Muscle of back (tissue), 13 donors: Measurements from ENCODE around the gene FBXW9. TPM values are rescaled to one million over a fixed set of nuclear protein-coding genes. Genes with fewer than 3 reads are reported as not detected.
"Not testable (repeated sequence)": the region's sequence is repeated elsewhere in the genome, so short reads cannot be mapped to it uniquely, and the experiment has no call there.

Source experiments
- DNase-seq, 3 donors: peaks; one replicate each; pipeline versions ENCODE4 v3.0.0 to v3.0.0-alpha.2; 2013
- long read RNA-seq, 9 donors: transcript quantifications; one replicate each; lab custom pipeline, GENCODE V29; 2026
- polyA plus RNA-seq, 10 donors: library from polyadenylated mRNA; unstranded; fragments of 120-200 nt; gene quantifications; one replicate each; pipeline ENCODE4 v1.2.1, GENCODE V29; 2013; ENCODE audit not compliant: insufficient read length in 10 of 10

FBXW9 gene
- polyA plus RNA-seq = 1 to 10 TPM; 2.5 to 6.3 (median 4.1) TPM
- long read RNA-seq, donor 1 = 0 reads
- long read RNA-seq, donor 2, partial matches to known transcripts = 0 of 2 reads
- long read RNA-seq, donor 2, other reads (novel, unspliced or antisense) = 0 of 2 reads
- long read RNA-seq, donor 3 = 0 reads
- long read RNA-seq, donor 4, partial matches to known transcripts = 0 of 2 reads
- long read RNA-seq, donor 4, other reads (novel, unspliced or antisense) = 0 of 2 reads
- long read RNA-seq, donor 5, partial matches to known transcripts = 0 of 2 reads
- long read RNA-seq, donor 5, other reads (novel, unspliced or antisense) = 0 of 2 reads
- long read RNA-seq, donor 6, partial matches to known transcripts = 0 of 3 reads
- long read RNA-seq, donor 6, other reads (novel, unspliced or antisense) = 0 of 3 reads
- long read RNA-seq, donor 7, transcript FBXW9-201 (10 exons, 1,738 nt) = major isoform, 5 of 5 reads
- long read RNA-seq, donor 7, partial matches to known transcripts = 0 of 5 reads
- long read RNA-seq, donor 7, other reads (novel, unspliced or antisense) = 0 of 5 reads
- long read RNA-seq, donor 8, partial matches to known transcripts = 0 of 1 reads
- long read RNA-seq, donor 8, other reads (novel, unspliced or antisense) = 0 of 1 reads
- long read RNA-seq, donor 9 = 0 reads

DNA sequence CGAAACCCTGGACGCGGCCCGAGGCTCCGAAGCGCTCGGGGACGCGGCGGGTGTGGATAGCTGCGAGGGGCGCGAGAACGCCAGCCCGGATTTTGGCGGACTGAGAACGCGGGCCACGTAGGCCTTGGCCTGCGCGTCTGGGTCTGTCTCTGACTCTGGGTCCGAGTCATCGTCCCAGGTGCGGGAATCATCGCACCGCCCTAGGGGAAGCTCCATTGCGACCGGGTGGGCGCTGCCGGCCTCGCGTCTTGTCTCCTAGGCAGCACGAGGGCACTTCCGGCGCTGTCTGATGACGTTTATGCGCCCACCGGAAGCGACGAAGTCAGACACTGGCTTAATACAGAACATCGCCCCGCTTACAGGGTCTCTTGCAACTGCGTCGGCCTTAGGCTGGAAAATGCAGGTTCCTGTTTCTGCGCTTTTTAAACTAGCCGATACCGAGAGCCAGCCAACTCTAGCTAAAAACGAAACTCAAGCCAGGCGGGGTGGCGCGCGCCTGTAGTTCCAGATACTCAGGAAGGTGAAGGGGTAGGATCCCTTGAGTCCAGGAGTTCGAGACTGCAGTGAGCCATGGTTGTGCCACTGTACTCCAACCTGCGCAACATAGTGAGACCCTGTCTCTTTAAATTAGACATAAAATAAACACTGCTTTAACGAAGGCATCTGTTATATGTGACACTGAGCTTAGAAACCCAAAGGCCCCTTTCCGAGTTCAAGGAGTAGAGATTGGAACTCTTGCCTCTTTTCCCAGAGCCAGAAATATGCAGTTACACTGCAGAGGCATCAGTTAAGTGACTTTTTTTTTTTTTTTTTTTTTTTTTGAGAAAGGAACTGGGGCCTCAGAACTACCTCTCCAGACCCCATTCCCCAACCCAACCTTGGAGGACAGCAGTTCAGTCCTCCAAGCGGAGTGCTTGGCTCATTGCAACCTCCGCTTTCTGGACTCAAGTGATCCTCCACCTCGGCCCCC is at the start of gene FBXW9:
FBXW9 (minus strand) TSS at position 266 of the 970 bp plus-strand sequence; CDS start at position 216, 50 bp downstream.
- peak; percentile 95 to 98 (median 97) for DNase-seq

DNA sequence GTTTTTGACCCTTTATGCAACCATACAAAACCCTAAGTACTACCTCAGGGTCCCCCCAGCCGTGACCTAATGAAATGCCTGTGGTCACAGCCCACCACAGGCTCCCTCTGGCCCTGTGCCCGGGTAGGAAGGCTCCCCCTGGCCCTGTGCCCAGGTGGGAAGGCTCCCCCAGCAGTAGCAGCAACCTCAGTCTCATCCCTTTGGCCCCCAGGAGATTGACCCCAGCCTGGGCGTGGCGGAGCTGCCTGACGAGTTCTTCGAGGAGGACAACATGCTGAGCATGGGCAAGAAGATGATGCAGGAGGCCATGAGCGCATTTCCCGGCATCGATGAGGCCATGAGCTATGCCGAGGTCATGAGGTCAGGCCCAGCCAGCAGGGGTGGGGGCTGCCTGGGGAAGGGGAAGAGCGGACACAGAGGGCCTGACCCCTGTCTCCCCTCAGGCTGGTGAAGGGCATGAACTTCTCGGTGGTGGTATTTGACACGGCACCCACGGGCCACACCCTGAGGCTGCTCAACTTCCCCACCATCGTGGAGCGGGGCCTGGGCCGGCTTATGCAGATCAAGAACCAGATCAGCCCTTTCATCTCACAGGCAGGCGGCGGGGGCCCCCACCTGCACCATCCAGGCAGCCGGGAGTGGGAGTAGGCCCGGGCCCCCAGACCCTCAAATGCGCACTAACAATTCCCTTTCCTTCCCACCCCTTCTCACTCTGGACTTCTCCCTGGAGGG is 48.9 kb upstream of the FBXW9 start:
- no peak for DNase-seq

DNA sequence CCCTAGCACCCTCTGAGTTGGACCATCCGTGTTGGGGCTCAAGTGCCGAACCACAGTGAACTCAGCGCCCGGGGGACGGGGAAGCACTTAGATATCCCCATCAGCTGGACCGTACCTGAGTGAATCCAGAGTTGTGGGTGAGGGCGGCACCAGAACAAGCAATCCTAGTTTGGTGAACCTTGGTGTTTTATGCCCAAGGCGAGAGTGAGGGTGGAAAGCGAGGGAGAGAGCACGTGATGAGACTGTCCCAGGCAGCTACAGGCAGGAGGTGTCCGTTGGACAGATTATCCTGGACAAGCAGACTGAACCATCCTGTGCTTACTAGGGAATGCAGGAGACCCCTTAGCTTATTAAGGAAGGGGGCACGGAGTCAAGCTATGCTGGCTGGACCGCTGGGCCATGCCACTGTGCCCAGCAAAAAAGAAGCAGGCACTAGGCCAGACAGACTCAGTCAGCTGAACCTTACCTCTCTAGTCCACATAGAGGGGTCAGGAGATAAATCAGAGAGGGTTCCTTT is 41.5 kb upstream of the FBXW9 start:
- DNase-seq = no peak

DNA sequence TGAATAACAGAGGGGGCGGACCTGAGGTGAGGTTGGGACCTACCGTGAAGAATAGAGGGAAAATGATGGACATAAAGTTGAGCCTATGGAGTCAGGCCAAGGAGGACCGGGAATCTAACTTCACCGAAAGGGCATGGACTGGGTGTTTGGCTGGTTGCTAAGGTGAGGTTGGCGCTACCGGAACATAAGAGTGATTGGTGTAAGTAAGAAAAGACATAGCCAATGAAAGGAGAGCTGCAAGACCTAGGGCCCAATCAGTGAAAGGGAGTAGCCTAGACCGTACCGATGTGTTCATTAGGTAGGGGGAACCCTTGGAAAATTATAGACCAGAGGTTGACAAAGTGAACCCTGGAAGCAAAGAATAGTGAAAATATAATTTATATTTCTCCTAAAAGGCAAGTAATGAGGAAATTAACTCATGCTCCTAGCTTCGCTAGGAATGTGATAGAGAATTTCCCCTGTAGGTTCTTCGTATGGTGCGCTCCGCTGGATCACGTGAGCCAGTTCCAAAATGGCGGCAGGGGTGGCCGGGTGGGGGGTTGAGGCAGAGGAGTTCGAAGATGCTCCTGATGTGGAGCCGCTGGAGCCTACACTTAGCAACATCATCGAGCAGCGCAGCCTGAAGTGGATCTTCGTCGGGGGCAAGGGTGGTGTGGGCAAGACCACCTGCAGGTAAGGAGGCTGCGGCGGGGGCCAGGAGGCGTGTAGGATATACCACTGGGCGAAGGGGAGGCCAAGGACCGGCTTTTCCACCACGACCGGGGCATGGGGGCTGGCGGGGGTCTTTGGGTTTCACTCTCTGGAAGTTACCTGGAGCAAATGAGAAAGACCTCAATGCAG is 40.8 kb upstream of the FBXW9 start, which contains the start of gene GET3:
GET3 (plus strand) TSS at position 503 of the 840 bp plus-strand sequence; CDS start at position 512, 9 bp downstream.
- peak; percentile 95 to 100 (median 98) for DNase-seq

DNA sequence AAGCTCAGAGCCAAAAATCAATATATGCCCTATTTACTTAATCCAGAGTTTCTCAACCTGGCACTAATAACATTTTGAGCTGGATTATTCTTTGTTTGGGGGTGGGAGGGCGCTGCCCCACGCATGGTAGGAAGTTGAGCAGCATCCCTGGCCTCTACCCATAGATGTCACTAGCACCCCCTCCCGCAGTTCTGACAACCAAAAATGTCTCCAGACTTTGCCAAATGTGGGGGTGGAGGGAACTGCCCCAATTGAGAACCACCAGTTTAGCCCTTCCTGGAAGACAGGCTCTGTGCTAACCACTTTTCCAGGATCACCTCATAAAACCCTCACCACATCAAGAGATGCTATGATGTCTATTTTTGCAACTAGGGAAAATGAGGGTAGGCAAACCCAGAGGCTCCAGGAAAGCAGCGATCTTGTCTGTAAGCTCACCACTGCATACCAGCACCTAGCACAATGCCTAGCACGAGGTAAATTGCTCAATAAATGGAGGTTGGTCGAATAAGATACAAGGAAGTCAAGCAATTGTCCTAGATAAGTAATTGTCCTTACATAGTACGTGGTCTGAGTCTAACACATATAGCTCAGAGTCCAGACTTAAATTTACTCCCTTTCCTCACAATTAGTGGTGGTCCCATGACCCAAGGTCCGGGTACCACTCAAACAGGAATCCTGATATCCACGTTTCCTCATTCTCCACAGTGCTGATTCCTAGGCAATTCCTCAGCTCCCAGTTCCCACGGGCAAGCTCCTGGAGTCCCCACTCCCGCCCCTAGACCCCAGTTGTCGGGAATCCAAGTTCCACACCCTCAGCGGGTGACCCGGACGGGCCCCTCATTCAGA is 37.2 kb upstream of the FBXW9 start:
- DNase-seq = peak in 1 of 3 donors; percentile 55

DNA sequence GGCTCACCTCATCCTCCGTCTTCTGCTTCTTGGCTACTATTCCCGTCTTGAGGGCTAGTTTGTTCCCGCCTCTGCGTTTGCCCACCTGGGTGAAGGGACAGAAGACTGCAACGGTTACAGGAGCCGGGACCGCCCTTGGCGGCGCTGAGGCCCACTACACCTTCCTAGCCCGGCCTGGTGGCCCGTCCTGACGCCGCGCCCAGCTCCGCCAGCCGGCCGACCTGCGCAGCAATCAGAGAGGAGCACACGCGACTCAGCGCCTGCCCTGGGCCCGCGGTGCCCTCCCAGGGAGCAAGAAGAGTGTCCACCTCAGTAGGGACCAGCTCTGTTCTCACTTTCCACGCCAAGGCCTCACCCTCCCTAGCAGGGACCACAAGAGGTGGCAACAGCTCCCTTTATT is 34.9 kb upstream of the FBXW9 start:
- no peak for DNase-seq

DNA sequence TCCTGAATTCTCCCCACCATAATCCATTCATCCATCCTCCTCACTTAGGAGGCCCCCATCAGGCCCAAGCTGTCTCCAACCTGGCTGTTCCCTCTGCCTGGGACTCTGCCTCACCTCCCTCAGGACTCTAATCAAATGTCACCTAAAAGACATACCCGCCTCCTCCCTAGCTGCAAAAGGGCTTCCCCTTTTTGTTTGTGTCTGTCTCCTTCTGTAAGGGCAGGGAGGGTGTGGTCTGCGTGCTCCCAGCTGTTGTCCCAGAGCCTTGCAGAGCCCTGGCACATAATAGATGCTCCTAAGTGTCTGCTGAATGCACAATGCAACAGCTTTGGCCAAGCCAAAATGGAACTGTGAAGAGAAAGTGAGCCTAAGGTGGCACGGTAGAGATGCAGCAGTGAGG is 33.6 kb upstream of the FBXW9 start:
- DNase-seq = no peak

DNA sequence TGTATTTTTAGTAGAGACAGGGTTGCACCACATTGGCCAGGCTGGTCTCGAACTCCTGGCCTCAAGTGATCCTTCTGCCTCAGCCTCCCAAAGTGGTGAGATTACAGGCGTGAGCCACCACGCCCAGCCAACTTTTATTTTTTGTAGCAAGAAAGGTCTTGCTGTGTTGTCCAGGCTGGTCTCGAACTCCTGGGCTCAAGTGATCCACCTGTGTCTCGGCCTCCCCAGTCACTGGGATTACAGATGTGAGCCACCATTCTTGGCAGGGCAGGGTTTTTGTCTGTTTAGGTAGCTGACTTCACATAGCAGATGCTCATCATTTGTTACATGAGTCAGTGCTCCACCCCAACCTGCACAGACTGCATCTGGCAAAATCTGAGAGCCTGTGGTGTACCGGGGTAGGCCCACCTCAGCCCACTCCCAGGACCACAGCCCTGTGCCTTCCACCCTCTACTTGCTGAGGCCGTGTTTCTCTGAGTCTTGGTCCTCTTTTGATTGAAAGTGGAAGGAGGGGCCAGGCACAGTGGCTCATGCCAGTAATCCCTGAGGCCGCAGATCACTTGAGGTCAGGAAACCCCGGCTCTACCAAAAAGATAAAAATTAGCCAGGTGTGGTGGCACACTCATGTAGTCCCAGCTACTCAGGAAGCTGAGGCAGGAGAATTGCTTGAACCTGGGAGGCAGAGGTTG is 31.5 kb upstream of the FBXW9 start:
- DNase-seq = no peak

DNA sequence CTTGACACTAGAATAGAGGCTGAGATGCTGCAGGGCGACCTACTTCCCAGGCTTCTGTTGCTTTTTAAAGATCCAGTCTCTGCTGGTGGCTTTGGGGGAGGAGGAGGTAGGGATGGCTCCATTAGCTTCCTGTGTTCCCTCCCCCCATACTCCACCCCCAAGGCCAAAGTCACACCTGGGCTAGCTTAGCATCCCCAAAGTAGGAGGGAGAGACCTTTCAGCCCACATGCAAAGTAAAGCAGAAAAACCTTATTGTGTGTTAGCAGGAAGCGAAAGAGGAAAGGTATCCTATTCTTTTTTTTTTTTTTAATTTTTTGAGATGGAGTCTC is 30.5 kb upstream of the FBXW9 start:
- no peak for DNase-seq

DNA sequence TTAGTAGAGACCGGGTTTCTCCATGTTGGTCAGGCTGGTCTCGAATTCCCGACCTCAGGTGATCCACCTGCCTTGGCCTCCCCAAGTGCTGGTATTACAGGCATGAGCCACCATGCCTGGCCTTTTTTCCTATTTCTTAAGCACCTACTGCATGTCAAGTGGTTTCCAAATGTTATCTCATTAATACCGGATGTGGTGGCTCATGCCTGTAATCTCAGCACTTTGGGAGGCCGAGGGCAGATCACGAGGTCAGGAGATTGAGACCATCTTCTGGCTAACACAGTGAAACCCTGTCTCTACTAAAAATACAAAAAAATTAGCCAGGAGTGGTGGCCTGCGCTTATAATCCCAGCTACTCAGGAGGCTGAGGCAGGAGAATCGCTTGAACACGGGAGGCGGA is 29.2 kb upstream of the FBXW9 start:
- not testable (repeated sequence) for DNase-seq

DNA sequence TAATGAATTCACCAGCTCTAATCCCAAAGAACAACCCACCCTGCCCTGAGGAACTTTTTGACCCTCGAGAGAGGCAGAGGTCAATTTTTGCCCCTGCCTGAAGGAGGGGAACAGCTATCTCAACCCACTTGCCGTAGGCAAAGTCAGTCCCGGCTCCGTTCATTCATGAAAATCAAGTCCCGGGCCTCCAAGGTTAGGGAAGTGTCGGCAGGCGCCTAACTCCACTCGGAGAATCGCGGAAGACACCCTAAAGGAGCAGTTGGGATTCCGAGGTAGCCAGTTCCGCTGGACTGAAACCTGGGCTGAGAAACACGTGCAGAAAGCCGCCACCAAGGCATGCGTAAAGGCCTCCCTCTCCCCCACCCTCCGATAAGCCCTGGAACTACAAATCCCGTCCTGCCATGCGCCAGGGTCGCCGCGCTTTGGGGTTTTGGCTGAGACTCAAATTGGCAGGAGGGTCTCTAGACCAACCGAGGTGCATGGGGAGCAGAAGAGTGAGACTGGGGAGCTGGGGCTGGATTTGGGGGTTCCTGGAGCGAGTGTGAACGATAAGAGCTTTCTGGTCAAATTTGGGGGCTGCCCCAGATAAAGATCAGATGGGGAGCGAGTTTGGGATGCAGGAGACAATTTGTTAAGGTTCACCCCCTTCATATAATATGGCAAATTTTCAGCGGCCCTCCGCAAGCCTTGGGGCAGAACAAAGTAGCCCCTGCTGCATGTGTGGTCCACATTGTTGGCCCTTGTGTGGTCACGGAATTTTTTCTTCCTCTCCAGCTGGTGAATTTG is 27.4 kb upstream of the FBXW9 start, which contains the start of gene TNPO2:
TNPO2 (minus strand) TSS at position 292 of the 786 bp plus-strand sequence. CDS start 2,955 bp downstream, outside the sequence.
- DNase-seq = peak in 2 of 3 donors; percentile 62 to 85

DNA sequence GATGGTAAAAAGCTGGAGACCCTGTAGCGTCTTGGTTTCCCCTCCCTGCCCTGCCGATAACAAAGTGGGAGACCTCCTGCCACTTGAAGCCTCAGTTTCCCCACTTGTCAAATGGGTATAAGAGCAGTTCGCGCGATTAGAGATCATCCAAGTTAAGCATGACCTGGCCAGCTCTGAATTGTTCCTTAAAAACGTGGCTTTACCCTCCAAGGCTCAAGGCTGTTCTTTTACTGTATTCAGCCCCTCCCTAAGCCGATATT is 26.9 kb upstream of the FBXW9 start:
- DNase-seq = no peak

DNA sequence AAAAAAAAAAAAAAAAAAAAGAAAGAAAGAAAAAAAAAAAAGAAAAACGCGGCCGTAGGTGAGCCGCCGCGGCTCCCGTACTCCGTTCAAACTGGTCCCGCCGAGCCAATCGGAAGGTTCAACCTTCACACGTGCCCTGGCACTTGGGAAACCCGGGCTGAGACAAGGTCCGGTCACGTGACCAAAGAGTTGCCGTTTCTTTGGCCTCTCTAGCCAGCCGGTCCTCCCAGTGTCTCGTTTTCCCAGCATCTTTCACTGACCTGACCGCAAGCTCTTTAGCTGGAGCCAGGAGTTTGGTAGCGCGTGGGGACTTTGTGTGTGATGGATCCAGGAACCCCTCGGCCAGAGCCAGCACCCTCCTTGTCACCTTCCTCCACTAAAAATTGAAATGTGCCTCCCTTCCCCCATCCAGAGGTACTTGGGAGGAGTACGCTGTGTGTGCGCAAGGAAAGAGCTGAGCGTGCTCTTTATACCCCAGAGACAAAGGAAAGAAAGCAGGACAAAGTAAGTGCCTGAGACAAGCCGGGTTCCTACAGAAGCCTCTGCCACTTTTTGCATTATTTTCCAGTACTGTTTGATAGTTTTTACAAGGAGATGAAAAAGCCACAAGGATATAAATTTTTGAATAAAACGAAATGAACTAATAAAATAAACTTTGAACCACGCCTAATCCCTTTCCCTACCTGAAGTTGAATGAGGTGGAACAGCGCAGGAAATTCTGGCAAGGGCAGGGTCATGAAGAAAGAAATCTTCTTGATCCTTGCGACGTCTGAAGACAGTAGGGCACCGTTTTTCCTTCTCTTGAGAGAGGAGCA is 26.3 kb upstream of the FBXW9 start:
- peak; percentile 98 to 99 (median 99) for DNase-seq

DNA sequence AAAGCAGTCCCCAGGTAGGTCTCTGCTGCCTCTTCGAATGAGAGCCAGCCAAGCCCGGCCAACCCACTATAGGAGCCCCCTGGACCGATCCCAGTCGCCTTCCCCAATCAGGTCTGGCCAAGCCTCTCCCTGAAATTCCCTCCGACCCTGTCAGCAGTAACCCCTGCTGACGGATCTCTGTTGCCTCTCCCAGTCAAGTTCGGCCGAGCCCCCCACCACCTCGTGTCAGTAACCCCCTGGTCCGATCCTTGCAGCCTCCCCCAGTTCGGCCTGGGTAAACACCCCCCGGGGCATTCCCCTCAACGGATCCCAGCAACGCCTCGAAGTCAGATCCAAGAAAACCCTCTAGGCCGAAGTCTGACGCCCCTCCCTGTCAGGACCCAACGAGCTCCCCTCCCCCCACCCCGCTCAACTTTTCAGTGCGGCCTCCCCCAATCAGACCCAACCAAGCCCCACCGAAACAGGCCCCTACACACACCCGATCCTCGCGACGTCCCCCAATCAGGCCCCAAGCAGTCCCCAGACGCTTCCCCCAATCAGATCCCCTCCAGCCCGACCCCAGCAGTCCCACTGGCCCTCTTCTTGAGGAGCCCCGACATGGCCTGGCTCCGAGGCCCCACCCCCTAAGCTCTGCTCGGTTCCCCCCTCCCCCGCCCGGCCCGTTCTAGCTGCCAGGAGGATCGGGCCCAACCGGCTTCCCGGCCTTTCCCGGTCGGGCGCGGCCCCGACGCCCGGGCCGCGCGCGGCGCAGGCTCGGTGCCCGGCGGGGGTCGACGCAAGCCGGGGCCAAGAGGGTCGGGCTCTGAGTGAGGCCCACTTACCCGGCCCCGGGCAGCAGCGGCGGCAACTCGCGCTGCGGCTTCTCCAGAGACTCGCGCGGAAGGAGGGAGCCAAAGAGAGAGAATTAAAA is 25.5 kb upstream of the FBXW9 start:
- DNase-seq = peak; percentile 64 to 90 (median 77)

DNA sequence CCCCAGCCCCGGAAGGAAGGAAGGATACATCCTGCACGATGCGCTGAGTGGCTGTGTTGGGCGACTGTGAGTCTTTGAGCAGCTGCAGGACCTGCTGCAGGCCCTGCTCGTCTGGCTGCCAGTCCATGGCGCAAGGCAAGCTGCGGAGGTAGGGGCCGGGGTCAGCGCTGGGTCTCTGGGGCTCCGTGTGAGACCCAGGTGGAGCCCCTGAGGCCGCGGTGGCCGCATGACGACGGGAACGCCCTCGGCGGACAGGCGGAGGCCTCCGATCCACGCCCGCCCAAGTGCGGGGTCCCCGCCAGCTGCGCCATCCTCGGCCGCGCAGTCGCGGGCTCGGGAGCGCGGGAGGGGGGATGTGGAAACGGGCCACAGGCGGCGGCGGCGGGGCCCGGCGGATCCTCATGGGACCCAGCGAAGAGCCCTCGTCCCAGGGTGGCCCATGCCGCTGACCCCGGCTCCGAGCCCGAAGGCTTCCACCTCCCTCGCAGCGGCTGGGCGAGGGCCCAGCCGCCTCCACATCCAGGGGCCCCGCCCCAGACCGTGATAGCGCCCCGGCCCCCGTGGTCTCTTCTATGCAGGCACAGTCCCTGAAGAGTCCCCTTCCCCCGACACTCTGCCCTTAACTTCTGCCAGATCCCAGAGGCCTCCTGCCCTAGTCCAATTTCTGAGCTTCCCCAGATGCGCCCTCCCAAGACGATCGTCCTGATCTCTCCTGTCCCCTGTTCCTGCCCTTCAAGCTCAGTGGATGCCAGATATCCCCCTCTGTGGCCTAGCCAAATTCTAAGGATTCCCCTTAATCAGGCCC is 24.6 kb upstream of the FBXW9 start:
- peak in 2 of 3 donors; percentile 28 to 75 for DNase-seq
